Stimulated activated CD8-positive, alpha-beta memory T cell treated with anti-CD3 and anti-CD28 coated beads, Interleukin-7, amount 100 ng/mL, for 48 hours (primary cell): ENCODE data around the gene COX7A2.

Experiments
- DNase-seq, 2 donors: peaks; one replicate each; pipeline ENCODE4 v3.0.0-alpha.2; 2020; ENCODE audit warnings: low read depth in 1 of 2; ENCODE audit errors: extremely low read depth in 1 of 2

Gene COX7A2

GRCh38 chr6:75222261-75222660 is 21.3 kb downstream of the COX7A2 start:
- DNase-seq: no peak

GRCh38 chr6:75221116-75221515 is 22.5 kb downstream of the COX7A2 start:
- no peak for DNase-seq

GRCh38 chr6:75220357-75220756 is 23.2 kb downstream of the COX7A2 start:
- no peak for DNase-seq

- no peak for DNase-seq
Observed at GRCh38 chr6:75219263-75219662, 24.3 kb downstream of the COX7A2 start.

- DNase-seq: no peak
Observed at GRCh38 chr6:75217193-75217592, 26.4 kb downstream of the COX7A2 start.

GRCh38 chr6:75215291-75215690 is 28.3 kb downstream of the COX7A2 start:
- no peak for DNase-seq

GRCh38 chr6:75213732-75214131 is 29.9 kb downstream of the COX7A2 start:
- DNase-seq: no peak

GRCh38 chr6:75213112-75213511 is 30.5 kb downstream of the COX7A2 start:
- no peak for DNase-seq

GRCh38 chr6:75211920-75212590 is 31.5 kb downstream of the COX7A2 start:
- DNase-seq: no peak

GRCh38 chr6:75210885-75211739 is 32.5 kb downstream of the COX7A2 start:
- DNase-seq: no peak

- DNase-seq: no peak
Observed at GRCh38 chr6:75209184-75209723, 34.3 kb downstream of the COX7A2 start.

GRCh38 chr6:75208298-75209183 is 35.1 kb downstream of the COX7A2 start:
- DNase-seq: peak; percentile 49 to 52

- DNase-seq: no peak
Observed at GRCh38 chr6:75206576-75207342, 36.8 kb downstream of the COX7A2 start.

GRCh38 chr6:75205776-75206575 is 37.6 kb downstream of the COX7A2 start, which contains the start of gene COL12A1:
TSS of gene COL12A1 (minus strand) at chr6:75206053. CDS start at chr6:75202792, 3,261 bp downstream.
- no peak for DNase-seq

GRCh38 chr6:75204959-75205775 is 38.4 kb downstream of the COX7A2 start:
- no peak for DNase-seq

GRCh38 chr6:75204217-75204958 is 39.2 kb downstream of the COX7A2 start:
- no peak for DNase-seq

- DNase-seq: no peak
Observed at GRCh38 chr6:75203721-75204120, 39.9 kb downstream of the COX7A2 start.

- DNase-seq: no peak
Observed at GRCh38 chr6:75202676-75203131, 40.9 kb downstream of the COX7A2 start.
